ENCODE results near the gene ADAMTS17. TPM values are rescaled to one million over a fixed set of nuclear protein-coding genes. Genes with fewer than 3 reads are reported as not detected.

The ADAMTS17 gene
- total and polyA plus RNA-seq, 9 of the 15 experiments (the other 6 are each of a cell fraction or from before 2014, with no cell fraction given), result 0.01 to 0.14 (median 0.07) TPM; not detected in 6

GRCh38 chr15:100349321-100349695, 7.5 kb upstream of the ADAMTS17 start:
- CTCF ChIA-PET (ENCODE audit: low intra/inter-chr PET ratio), result interaction anchor here (0.5 to 1.1 kb wide), 4 partner anchors 204 to 659 kb away, joined by 3 read pairs; no protein-coding TSS in a partner anchor
- no peak for ATAC-seq
- peak overlapping the region; percentile 77 for H3K4me2 ChIP-seq (ENCODE audit: insufficient read depth, low read length)
- no peaks in the 10 kb centered on the region for H3K9me3 ChIP-seq (replicated peaks; ENCODE audit: control insufficient read depth, insufficient read depth, low read depth, low read length)
- WGBS (ENCODE audit: insufficient coverage, low coverage, missing lambda C conversion rate), result 30% methylated on average over 17 of the region's 17 CpGs
- no peak overlapping the region for H3K27ac ChIP-seq (ENCODE audit: extremely low read depth, low read depth, low read length)
- H2AFZ ChIP-seq (ENCODE audit: low read depth, low read length), result peak overlapping the region; percentile 98
- POLR2A ChIA-PET, result no interaction called here
- no peaks in the 10 kb centered on the region for H3K36me3 ChIP-seq (ENCODE audit: control insufficient read depth, insufficient read depth, low read length)
- H3K79me2 ChIP-seq (ENCODE audit: control insufficient read depth, insufficient read depth, low read length), result no peaks in the 10 kb centered on the region
- FAIRE-seq, result peak; percentile 15
- peak overlapping the region; percentile 76 to 92; a peak in 2 of 4 replicates for H3K9ac ChIP-seq (ENCODE audit: insufficient read depth in 1 of 2, low read depth in 2 of 2, low read length in 2 of 2)
- intact Hi-C loops (cut with micrococcal nuclease), result no loop called here
- H3K4me3 ChIP-seq, result no peak overlapping the region; the same call in 1 of the 2 replicates
- H4K20me1 ChIP-seq (replicated peaks; ENCODE audit: control insufficient read depth, insufficient read depth, low read length), result no peaks in the 10 kb centered on the region
- H3K9me1 ChIP-seq (ENCODE audit: control insufficient read depth, insufficient read depth, low read length), result no peaks in the 10 kb centered on the region
- BruUV-seq (replicated peaks), result no TSS peak
- DNase-seq (ENCODE audit: extremely low read depth in 1 of 4, low spot score in 3 of 4), result no peak
- TF ChIP-seq EWSR1 (IDR thresholded peaks at IDR 0.05; ENCODE audit: borderline replicate concordance, low read depth, partially characterized antibody), result no peak
- TF ChIP-seq, protein P1, sequence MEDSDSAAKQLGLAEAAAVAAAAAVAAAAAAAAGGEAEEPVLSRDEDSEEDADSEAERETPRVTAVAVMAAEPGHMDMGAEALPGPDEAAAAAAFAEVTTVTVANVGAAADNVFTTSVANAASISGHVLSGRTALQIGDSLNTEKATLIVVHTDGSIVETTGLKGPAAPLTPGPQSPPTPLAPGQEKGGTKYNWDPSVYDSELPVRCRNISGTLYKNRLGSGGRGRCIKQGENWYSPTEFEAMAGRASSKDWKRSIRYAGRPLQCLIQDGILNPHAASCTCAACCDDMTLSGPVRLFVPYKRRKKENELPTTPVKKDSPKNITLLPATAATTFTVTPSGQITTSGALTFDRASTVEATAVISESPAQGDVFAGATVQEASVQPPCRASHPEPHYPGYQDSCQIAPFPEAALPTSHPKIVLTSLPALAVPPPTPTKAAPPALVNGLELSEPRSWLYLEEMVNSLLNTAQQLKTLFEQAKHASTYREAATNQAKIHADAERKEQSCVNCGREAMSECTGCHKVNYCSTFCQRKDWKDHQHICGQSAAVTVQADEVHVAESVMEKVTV (CRISPR knock-in tag; IDR thresholded peaks at IDR 0.05), result no peak
- TF ChIP-seq HDAC6 (IDR thresholded peaks at IDR 0.05; ENCODE audit: low read depth, low read length), result no peak
- TF ChIP-seq, protein P2, sequence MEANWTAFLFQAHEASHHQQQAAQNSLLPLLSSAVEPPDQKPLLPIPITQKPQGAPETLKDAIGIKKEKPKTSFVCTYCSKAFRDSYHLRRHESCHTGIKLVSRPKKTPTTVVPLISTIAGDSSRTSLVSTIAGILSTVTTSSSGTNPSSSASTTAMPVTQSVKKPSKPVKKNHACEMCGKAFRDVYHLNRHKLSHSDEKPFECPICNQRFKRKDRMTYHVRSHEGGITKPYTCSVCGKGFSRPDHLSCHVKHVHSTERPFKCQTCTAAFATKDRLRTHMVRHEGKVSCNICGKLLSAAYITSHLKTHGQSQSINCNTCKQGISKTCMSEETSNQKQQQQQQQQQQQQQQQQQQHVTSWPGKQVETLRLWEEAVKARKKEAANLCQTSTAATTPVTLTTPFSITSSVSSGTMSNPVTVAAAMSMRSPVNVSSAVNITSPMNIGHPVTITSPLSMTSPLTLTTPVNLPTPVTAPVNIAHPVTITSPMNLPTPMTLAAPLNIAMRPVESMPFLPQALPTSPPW (CRISPR knock-in tag; IDR thresholded peaks at IDR 0.05), result no peak
- H3K27me3 ChIP-seq (ENCODE audit: control insufficient read depth in 2 of 2, insufficient read depth in 2 of 2, low read length in 2 of 2), result peaks cover 0 to 10% of the 10 kb centered on the region in 2 experiments; a peak in 2 of 5 replicates
- in situ Hi-C loops (cut with MboI), result no loop called here
- peaks cover 0 to 12% of the 10 kb centered on the region in 2 experiments; a peak in 3 of 5 replicates for H3K4me1 ChIP-seq (replicated peaks in 1 of 2; ENCODE audit: control insufficient read depth in 2 of 2, insufficient read depth in 2 of 2, low read length in 2 of 2)
